Neural cell (in vitro differentiated cells): ENCODE data around the gene EPHA5. TPM values are rescaled to one million over a fixed set of nuclear protein-coding genes. Genes with fewer than 3 reads are reported as not detected.

Experiments
- H2AFZ ChIP-seq: fragments of 200-600, 300-800 bp; sonication (generic), shearing (Covaris generic); 2 replicates; pipeline ENCODE4 v1.6.0; 2014; ENCODE audit warnings: low read depth, mild to moderate bottlenecking, antibody characterized with exemption, low read length, moderate library complexity
- H3F3A ChIP-seq: fragments of 200-600 bp; shearing (Covaris generic); 2 replicates; pipeline ENCODE4 v1.6.1; 2016; ENCODE audit warnings: mild to moderate bottlenecking, moderate library complexity, mixed read lengths, antibody characterized with exemption, low read length; ENCODE audit not compliant: insufficient read depth, poor library complexity, severe bottlenecking
- H3K27ac ChIP-seq: fragments of 200-600, 300-800 bp; sonication (generic), shearing (Covaris generic); 2 replicates; pipeline ENCODE4 v1.5.1; 2014; ENCODE audit warnings: mild to moderate bottlenecking, low read length, moderate library complexity
- H3K27me3 ChIP-seq: fragments of 300-800, 200-600 bp; sonication (generic), shearing (Covaris generic); 2 replicates; pipeline ENCODE4 v1.6.0; 2014; ENCODE audit warnings: mild to moderate bottlenecking, low read depth, low read length, moderate library complexity; ENCODE audit not compliant: insufficient read depth
- H3K36me3 ChIP-seq: fragments of 300-800, 200-600 bp; sonication (generic), shearing (Covaris generic); 2 replicates; pipeline ENCODE4 v1.5.1; 2014; ENCODE audit warnings: mild to moderate bottlenecking, antibody characterized with exemption, low read length, moderate library complexity; ENCODE audit not compliant: insufficient read depth
- H3K4me2 ChIP-seq: fragments of 300-800, 200-600 bp; sonication (generic), shearing (Covaris generic); 2 replicates; pipeline ENCODE4 v1.6.0; 2014; ENCODE audit warnings: mild to moderate bottlenecking, low read length
- H3K4me3 ChIP-seq: fragments of 300-800, 200-600 bp; sonication (generic), shearing (Covaris generic); 2 replicates; pipeline ENCODE4 v1.5.1; 2014; ENCODE audit warnings: mild to moderate bottlenecking, low read length, moderate library complexity
- H3K79me2 ChIP-seq: fragments of 200-600 bp; shearing (Covaris generic); replicated peaks from 2 replicates; pipeline ENCODE4 v1.6.0; 2014; ENCODE audit warnings: mild to moderate bottlenecking, low read length, moderate library complexity; ENCODE audit not compliant: insufficient read depth
- H3K9ac ChIP-seq: fragments of 300-800, 200-600 bp; sonication (generic), shearing (Covaris generic); 2 replicates; pipeline ENCODE4 v1.6.1; 2016; ENCODE audit warnings: mild to moderate bottlenecking, low read length, mixed read lengths
- H3K9me2 ChIP-seq: fragments of 200-600 bp; shearing (Covaris generic); 2 replicates; pipeline ENCODE4 v1.6.1; 2016; ENCODE audit warnings: mild to moderate bottlenecking, low read length, mixed read lengths; ENCODE audit not compliant: insufficient read depth
- H3K9me3 ChIP-seq: fragments of 200-600, 300-800 bp; sonication (generic), shearing (Covaris generic); 2 replicates; pipeline ENCODE4 v1.6.1; 2016; ENCODE audit warnings: mild to moderate bottlenecking, mixed run types, low read length, moderate library complexity, mixed read lengths
- H4K20me1 ChIP-seq: fragments of 200-600 bp; shearing (Covaris generic); 2 replicates; pipeline ENCODE4 v1.6.1; 2016; ENCODE audit warnings: mild to moderate bottlenecking, mixed run types; ENCODE audit not compliant: insufficient read depth
- CTCF ChIP-seq: fragments of 450-650 bp; IDR thresholded peaks from 2 replicates; pipeline ENCODE4 v1.5.1; 2014; ENCODE audit warnings: antibody characterized with exemption, mild to moderate bottlenecking, moderate library complexity; ENCODE audit not compliant: poor library complexity, severe bottlenecking
- EP300 ChIP-seq: fragments of 450-650 bp; conservative IDR thresholded peaks from 2 replicates; pipeline ENCODE4 v1.6.1; 2014; ENCODE audit warnings: antibody characterized with exemption, mild to moderate bottlenecking, moderate library complexity; ENCODE audit not compliant: poor library complexity, severe bottlenecking
- EZH2 ChIP-seq: fragments of 200-600, 300-800 bp; shearing (Covaris generic), sonication (generic); IDR thresholded peaks from 2 replicates; pipeline ENCODE4 v1.6.1; 2014; ENCODE audit warnings: antibody characterized with exemption, low read length, borderline replicate concordance, mild to moderate bottlenecking; ENCODE audit not compliant: insufficient read depth, poor library complexity, severe bottlenecking
- MXI1 ChIP-seq: fragments of 450-650 bp; conservative IDR thresholded peaks from 2 replicates; pipeline ENCODE4 v1.6.1; 2014; ENCODE audit warnings: antibody characterized with exemption, mild to moderate bottlenecking; ENCODE audit not compliant: poor library complexity, severe bottlenecking
- POLR2AphosphoS5 ChIP-seq: IDR thresholded peaks from 2 replicates; pipeline ENCODE4 v1.6.1; 2012
- RAD21 ChIP-seq: fragments of 450-650 bp; conservative IDR thresholded peaks from 2 replicates; pipeline ENCODE4 v1.6.1; 2014; ENCODE audit warnings: antibody characterized with exemption, mild to moderate bottlenecking, moderate library complexity
- REST ChIP-seq: IDR thresholded peaks from 2 replicates; pipeline ENCODE4 v1.6.1; 2012; ENCODE audit warnings: borderline replicate concordance
- SMC3 ChIP-seq: fragments of 450-650 bp; conservative IDR thresholded peaks from 2 replicates; pipeline ENCODE4 v1.6.1; 2014; ENCODE audit warnings: antibody characterized with exemption, mild to moderate bottlenecking, moderate library complexity; ENCODE audit not compliant: poor library complexity
- TAF1 ChIP-seq: IDR thresholded peaks from 2 replicates; pipeline ENCODE4 v1.6.1; 2012; ENCODE audit warnings: low read depth
- polyA plus RNA-seq: library from polyadenylated mRNA; depleted of rRNA; stranded (reverse); fragments of >200 nt; gene quantifications from 2 replicates; pipeline ENCODE4 v1.2.3, GENCODE V29; 2014

The EPHA5 gene
- polyA plus RNA-seq, 1 donor from 2014 or later: 4.3 TPM

- no peak for TF ChIP-seq CTCF
- TF ChIP-seq REST: peak; percentile 13
- peak; percentile 93 for TF ChIP-seq EP300
- TF ChIP-seq MXI1: no peak
- TF ChIP-seq POLR2AphosphoS5: peak; percentile 79
- no peak for TF ChIP-seq TAF1
- H3K9ac ChIP-seq: no peak overlapping the region
- H3K27me3 ChIP-seq: no peaks in the 10 kb centered on the region
- no peaks in the 10 kb centered on the region for H3K36me3 ChIP-seq
- peaks cover 5% of the 10 kb centered on the region for H3F3A ChIP-seq
- H3K9me3 ChIP-seq: no peaks in the 10 kb centered on the region
- peak overlapping the region; percentile 21 for H3K4me2 ChIP-seq
- no peaks in the 10 kb centered on the region for H3K9me2 ChIP-seq
- no peak overlapping the region for H2AFZ ChIP-seq
- H3K27ac ChIP-seq: peak overlapping the region; percentile 35
- H3K4me3 ChIP-seq: no peak overlapping the region
- no peaks in the 10 kb centered on the region for H4K20me1 ChIP-seq
- no peaks in the 10 kb centered on the region for H3K79me2 ChIP-seq
These were observed 248.2 kb downstream of the EPHA5 start for GRCh38 chr4:65422109-65422508.

GRCh38 chr4:65420036-65420435 is 250.3 kb downstream of the EPHA5 start:
- H3K9me2 ChIP-seq: no peaks in the 10 kb centered on the region
- no peak overlapping the region for H3K9ac ChIP-seq
- TF ChIP-seq SMC3 (no peak), POLR2AphosphoS5 (no peak), TAF1 (no peak), EP300 (no peak), MXI1 (no peak), CTCF (no peak), EZH2 (no peak), RAD21 (no peak), REST (no peak)

More at GRCh38 chr4:65420036-65420435, 250.3 kb downstream of the EPHA5 start:
- no peak overlapping the region for H2AFZ ChIP-seq
- H3F3A ChIP-seq: peaks cover 5% of the 10 kb centered on the region
- H3K79me2 ChIP-seq: no peaks in the 10 kb centered on the region
- H3K9me3 ChIP-seq: no peaks in the 10 kb centered on the region
- H3K27me3 ChIP-seq: no peaks in the 10 kb centered on the region
- H3K27ac ChIP-seq: no peak overlapping the region
- no peaks in the 10 kb centered on the region for H3K36me3 ChIP-seq
- no peaks in the 10 kb centered on the region for H4K20me1 ChIP-seq
- no peak overlapping the region for H3K4me2 ChIP-seq
- H3K4me3 ChIP-seq: no peak overlapping the region
